Mucosa of rectum (tissue), 2 donors: ENCODE results near the gene ZNF85.
"Not testable (repeated sequence)": the region's sequence is repeated elsewhere in the genome, so short reads cannot be mapped to it uniquely, and the experiment has no call there.

Experiments
- H3K27ac ChIP-seq, 2 donors: one replicate each; pipeline ENCODE4 v1.7.0; 2013; ENCODE audit warnings: inconsistent platforms in 2 of 2, low read depth in 2 of 2, low read length in 2 of 2
- H3K27me3 ChIP-seq, 2 donors: one replicate each; pipeline ENCODE4 v1.7.0; 2013; ENCODE audit warnings: low read length in 2 of 2; ENCODE audit not compliant: control insufficient read depth in 2 of 2, insufficient read depth in 2 of 2
- H3K36me3 ChIP-seq, 2 donors: one replicate each; pipeline ENCODE4 v1.7.0; 2013; ENCODE audit warnings: low read length in 2 of 2; ENCODE audit not compliant: control insufficient read depth in 2 of 2, insufficient read depth in 2 of 2
- H3K4me1 ChIP-seq, 2 donors: one replicate each; pipeline ENCODE4 v1.7.0; 2013; ENCODE audit warnings: low read length in 2 of 2, mild to moderate bottlenecking in 1 of 2; ENCODE audit not compliant: control insufficient read depth in 2 of 2, insufficient read depth in 2 of 2
- H3K4me3 ChIP-seq, 2 donors: one replicate each; pipeline ENCODE4 v1.7.0; 2013; ENCODE audit warnings: low read length in 2 of 2
- H3K9ac ChIP-seq, 2 donors: one replicate each; pipeline ENCODE4 v1.7.0; 2013; ENCODE audit warnings: low read length in 2 of 2, low read depth in 1 of 2, mild to moderate bottlenecking in 1 of 2
- H3K9me3 ChIP-seq, 2 donors: one replicate each; pipeline ENCODE4 v1.7.0; 2013; ENCODE audit warnings: low read length in 2 of 2; ENCODE audit not compliant: control insufficient read depth in 2 of 2
- donor health status: healthy.
- donor health status: Normal muscosa, but diverticular disease.

Gene ZNF85

DNA sequence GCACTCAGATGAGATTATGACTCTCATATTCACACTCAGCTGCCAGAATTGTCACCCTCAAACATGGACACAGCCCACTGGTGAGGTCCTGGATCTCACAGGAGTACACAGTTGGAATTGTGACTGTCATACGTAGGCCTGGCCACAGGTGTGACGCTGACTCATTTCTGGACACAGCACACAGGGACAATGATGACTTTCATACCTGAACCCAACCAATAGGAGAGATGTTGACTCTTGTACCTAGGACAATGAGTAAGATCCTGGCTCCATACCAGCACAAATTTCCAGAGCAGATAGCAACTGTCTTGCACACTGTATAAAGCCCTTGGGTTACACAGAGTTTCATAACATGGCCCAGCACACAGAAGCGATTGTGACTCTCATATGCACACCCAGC lies 46.4 kb downstream of the ZNF85 start:
- Histone ChIP-seq H3K9me3 (peaks cover 4 to 5% of the 10 kb centered on the region in 2 donors), H3K9ac (no peak overlapping the region), H3K27ac (no peak overlapping the region), H3K4me3 (no peak overlapping the region), H3K36me3 (no peaks in the 10 kb centered on the region), H3K27me3 (no peaks in the 10 kb centered on the region), H3K4me1 (no peaks in the 10 kb centered on the region)

DNA sequence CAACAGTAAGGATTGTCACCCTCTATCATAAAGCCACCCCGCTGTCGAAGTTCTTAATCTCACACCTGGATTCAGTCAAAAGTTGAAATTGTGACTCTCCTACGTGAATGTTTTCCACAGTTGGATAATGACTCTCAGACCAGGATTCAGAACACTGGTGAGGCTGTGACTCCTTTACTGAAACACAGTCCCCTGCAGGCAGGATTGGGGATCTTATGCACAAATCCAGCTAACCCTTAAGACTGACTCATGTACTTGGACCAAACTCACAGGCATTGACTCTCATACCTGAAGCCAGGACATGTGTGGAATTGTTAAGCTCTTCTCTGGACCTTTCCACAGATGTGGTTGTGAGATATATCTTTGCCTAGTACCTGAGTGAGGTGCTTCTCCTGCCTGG lies 46.8 kb downstream of the ZNF85 start:
- no peak overlapping the region for H3K9ac ChIP-seq
- no peak overlapping the region for H3K4me3 ChIP-seq
- no peaks in the 10 kb centered on the region for H3K27me3 ChIP-seq
- H3K36me3 ChIP-seq: no peaks in the 10 kb centered on the region
- H3K27ac ChIP-seq: no peak overlapping the region
- H3K4me1 ChIP-seq: no peaks in the 10 kb centered on the region
- H3K9me3 ChIP-seq: peaks cover 4 to 5% of the 10 kb centered on the region in 2 donors

- H3K4me1 ChIP-seq, H3K9ac ChIP-seq, H3K36me3 ChIP-seq, H3K9me3 ChIP-seq, H3K27ac ChIP-seq, H3K4me3 ChIP-seq, H3K27me3 ChIP-seq: not testable (repeated sequence)
Observed at GRCh38 chr19:20992788-20993187, 69.7 kb downstream of the ZNF85 start.

DNA sequence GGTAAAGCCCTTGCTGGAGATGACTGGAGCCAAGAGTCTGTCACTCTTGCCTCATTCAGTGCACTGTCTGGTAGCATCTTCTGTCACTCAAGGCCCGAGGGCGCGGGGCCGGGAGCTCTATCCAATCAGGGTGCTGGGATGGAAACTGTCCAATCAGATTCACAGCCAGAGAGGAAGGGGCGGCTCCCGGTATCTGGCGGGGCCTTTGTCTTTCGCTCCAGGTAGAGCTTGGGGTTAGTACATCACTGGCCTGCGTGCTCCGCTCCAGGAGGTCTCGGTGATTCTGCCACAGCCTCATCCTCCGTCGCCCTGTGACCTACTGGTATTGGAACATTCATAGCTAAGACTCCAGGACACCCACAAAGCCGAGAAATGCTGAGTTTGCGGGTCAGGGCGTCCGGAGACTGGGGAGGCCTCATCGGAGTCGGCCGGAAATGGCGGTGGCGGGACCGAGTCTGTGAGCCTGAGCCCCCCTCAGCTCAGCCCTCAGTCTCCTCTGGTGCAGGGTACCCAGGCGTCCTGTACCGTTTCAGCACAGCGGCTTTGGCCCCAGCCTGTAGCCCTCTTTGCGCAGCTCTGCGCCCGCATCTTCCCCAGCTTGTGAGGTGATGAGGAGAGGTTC lies 76.8 kb downstream of the ZNF85 start:
- no peak overlapping the region for H3K27ac ChIP-seq
- H3K4me1 ChIP-seq: peaks cover 0 to 2% of the 10 kb centered on the region in 2 donors
- no peaks in the 10 kb centered on the region for H3K36me3 ChIP-seq
- H3K9ac ChIP-seq: no peak overlapping the region
- H3K27me3 ChIP-seq: no peaks in the 10 kb centered on the region
- H3K9me3 ChIP-seq: no peaks in the 10 kb centered on the region
- H3K4me3 ChIP-seq: peak overlapping the region; percentile 71 to 74
